Neutrophil (primary cell): Measurements from ENCODE around the gene PKD2.
A peak's percentile ranks its signal among the peaks of the same experiment; 100 is the strongest.

Experiments used
- H3K27ac ChIP-seq: fragments of 200-600 bp; sonication (generic); 2 replicates; pipeline ENCODE4 v1.5.1; 2016; ENCODE audit warnings: mild to moderate bottlenecking, moderate library complexity
- H3K27me3 ChIP-seq: fragments of 200-600 bp; sonication (generic); 2 replicates; pipeline ENCODE4 v1.6.0; 2016; ENCODE audit warnings: mild to moderate bottlenecking
- H3K36me3 ChIP-seq: fragments of 200-600 bp; sonication (generic); 2 replicates; pipeline ENCODE4 v1.5.1; 2017
- H3K4me1 ChIP-seq, 2 experiments: fragments of 200-600 bp in 1 of 2; sonication (generic) in 1 of 2; 1 replicate in 1 of 2; 2 replicates in 1 of 2; pipeline versions ENCODE4 v1.5.1 to v1.6.1; 2013 to 2016; ENCODE audit warnings: low read depth in 1 of 2, low read length in 1 of 2, mild to moderate bottlenecking in 1 of 2, moderate library complexity in 1 of 2; ENCODE audit not compliant: control insufficient read depth in 1 of 2, insufficient read depth in 1 of 2
- H3K4me3 ChIP-seq, 2 experiments: fragments of 200-600 bp in 1 of 2; sonication (generic) in 1 of 2; 1 replicate in 1 of 2; 2 replicates in 1 of 2; pipeline ENCODE4 v1.5.1; 2013 to 2016; ENCODE audit warnings: low read depth in 1 of 2, low read length in 1 of 2, mild to moderate bottlenecking in 1 of 2, moderate library complexity in 1 of 2
- H3K9me3 ChIP-seq: fragments of 200-600 bp; sonication (generic); 2 replicates; pipeline ENCODE4 v1.5.1; 2016
- CTCF ChIP-seq: fragments of 200-600 bp; sonication (generic); IDR thresholded peaks from 2 replicates; pipeline ENCODE4 v1.5.1; 2016; ENCODE audit warnings: antibody characterized with exemption

Gene PKD2

GRCh38 chr4:88003261-88003660 is 4.2 kb upstream of the PKD2 start:
- no peak overlapping the region for H3K27ac ChIP-seq
- peaks cover 14% of the 10 kb centered on the region for H3K27me3 ChIP-seq
- H3K9me3 ChIP-seq: no peaks in the 10 kb centered on the region
- no peaks in the 10 kb centered on the region for H3K36me3 ChIP-seq
- no peak for TF ChIP-seq CTCF
- H3K4me3 ChIP-seq: no peak overlapping the region
- peaks cover 2 to 8% of the 10 kb centered on the region in 2 experiments for H3K4me1 ChIP-seq

- Histone ChIP-seq H3K27ac (no peak overlapping the region), H3K4me1 (peaks cover 13 to 18% of the 10 kb centered on the region in 2 experiments), H3K27me3 (peaks cover 18% of the 10 kb centered on the region), H3K9me3 (no peaks in the 10 kb centered on the region), H3K36me3 (no peaks in the 10 kb centered on the region), H3K4me3 (no peak overlapping the region)
- TF ChIP-seq CTCF: no peak
Observed at GRCh38 chr4:88005076-88005475, 2.4 kb upstream of the PKD2 start.

GRCh38 chr4:88005946-88006345 is 1.5 kb upstream of the PKD2 start:
- Histone ChIP-seq H3K27ac (no peak overlapping the region), H3K4me1 (peaks cover 22 to 25% of the 10 kb centered on the region in 2 experiments)

GRCh38 chr4:88006956-88007303 is 505 bp upstream of the PKD2 start:
- H3K4me3 ChIP-seq: peak overlapping the region; percentile 69 to 77
- no peak overlapping the region for H3K27ac ChIP-seq
- no peaks in the 10 kb centered on the region for H3K36me3 ChIP-seq
- no peaks in the 10 kb centered on the region for H3K9me3 ChIP-seq
- peaks cover 29 to 35% of the 10 kb centered on the region in 2 experiments for H3K4me1 ChIP-seq
- no peak for TF ChIP-seq CTCF
- peaks cover 18% of the 10 kb centered on the region for H3K27me3 ChIP-seq

More at GRCh38 chr4:88005946-88006345, 1.5 kb upstream of the PKD2 start:
- no peak overlapping the region for H3K4me3 ChIP-seq
- no peaks in the 10 kb centered on the region for H3K36me3 ChIP-seq
- TF ChIP-seq CTCF: no peak
- peaks cover 18% of the 10 kb centered on the region for H3K27me3 ChIP-seq
- H3K9me3 ChIP-seq: no peaks in the 10 kb centered on the region

GRCh38 chr4:88008122-88008742 is 797 bp downstream of the PKD2 start:
- Histone ChIP-seq H3K36me3 (no peaks in the 10 kb centered on the region), H3K9me3 (no peaks in the 10 kb centered on the region), H3K4me3 (peak overlapping the region; percentile 69 to 77), H3K4me1 (peaks cover 42 to 48% of the 10 kb centered on the region in 2 experiments), H3K27ac (peak overlapping the region; percentile 64), H3K27me3 (peaks cover 18% of the 10 kb centered on the region)
- no peak for TF ChIP-seq CTCF
